Neural progenitor cell (in vitro differentiated cells): ENCODE measurements around the gene SLFN12L.

ENCODE experiments used
- EZH2 ChIP-seq: fragments of 200-600 bp; sonication (generic); IDR thresholded peaks from 2 replicates; pipeline ENCODE4 v1.6.1; 2017; ENCODE audit warnings: antibody characterized with exemption, mild to moderate bottlenecking, moderate library complexity
- TF ChIP-seq, protein P1 (sequence below): fragments of 200-600 bp; sonication (generic); IDR thresholded peaks from 2 replicates; pipeline ENCODE4 v1.5.1; 2017; ENCODE audit warnings: antibody characterized with exemption, mild to moderate bottlenecking

DNA sequence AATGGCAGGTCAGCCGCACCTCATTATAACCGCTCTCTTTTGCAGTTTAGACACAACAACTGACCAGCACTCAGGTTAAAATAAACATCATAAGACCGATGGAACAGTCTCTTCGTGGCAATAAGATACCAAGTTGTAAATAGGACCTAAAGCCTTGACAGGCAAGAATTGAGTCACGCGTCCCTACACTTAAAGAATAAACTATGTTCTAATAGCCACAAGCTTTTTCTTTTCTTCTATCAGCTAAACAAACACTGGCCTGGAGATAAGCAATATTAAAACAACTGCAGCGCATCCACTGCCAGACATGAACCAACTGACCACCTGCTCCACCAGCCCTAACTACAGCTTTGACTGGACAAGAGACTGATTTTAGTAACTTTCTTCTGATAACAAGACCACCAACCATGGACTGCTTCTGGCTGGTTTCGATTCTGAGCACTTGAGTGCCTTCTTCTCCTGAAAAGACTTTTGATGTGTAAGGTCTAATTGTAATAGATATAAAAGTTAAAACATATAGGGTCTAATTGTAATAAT lies 17.5 kb downstream of the SLFN12L start:
- TF ChIP-seq, protein P1, sequence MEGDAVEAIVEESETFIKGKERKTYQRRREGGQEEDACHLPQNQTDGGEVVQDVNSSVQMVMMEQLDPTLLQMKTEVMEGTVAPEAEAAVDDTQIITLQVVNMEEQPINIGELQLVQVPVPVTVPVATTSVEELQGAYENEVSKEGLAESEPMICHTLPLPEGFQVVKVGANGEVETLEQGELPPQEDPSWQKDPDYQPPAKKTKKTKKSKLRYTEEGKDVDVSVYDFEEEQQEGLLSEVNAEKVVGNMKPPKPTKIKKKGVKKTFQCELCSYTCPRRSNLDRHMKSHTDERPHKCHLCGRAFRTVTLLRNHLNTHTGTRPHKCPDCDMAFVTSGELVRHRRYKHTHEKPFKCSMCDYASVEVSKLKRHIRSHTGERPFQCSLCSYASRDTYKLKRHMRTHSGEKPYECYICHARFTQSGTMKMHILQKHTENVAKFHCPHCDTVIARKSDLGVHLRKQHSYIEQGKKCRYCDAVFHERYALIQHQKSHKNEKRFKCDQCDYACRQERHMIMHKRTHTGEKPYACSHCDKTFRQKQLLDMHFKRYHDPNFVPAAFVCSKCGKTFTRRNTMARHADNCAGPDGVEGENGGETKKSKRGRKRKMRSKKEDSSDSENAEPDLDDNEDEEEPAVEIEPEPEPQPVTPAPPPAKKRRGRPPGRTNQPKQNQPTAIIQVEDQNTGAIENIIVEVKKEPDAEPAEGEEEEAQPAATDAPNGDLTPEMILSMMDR, result no peak
- no peak for TF ChIP-seq EZH2
